ENCODE results near the gene POLR1H.
A peak's percentile ranks its signal among the peaks of the same experiment; 100 is the strongest.

POLR1H gene

DNA sequence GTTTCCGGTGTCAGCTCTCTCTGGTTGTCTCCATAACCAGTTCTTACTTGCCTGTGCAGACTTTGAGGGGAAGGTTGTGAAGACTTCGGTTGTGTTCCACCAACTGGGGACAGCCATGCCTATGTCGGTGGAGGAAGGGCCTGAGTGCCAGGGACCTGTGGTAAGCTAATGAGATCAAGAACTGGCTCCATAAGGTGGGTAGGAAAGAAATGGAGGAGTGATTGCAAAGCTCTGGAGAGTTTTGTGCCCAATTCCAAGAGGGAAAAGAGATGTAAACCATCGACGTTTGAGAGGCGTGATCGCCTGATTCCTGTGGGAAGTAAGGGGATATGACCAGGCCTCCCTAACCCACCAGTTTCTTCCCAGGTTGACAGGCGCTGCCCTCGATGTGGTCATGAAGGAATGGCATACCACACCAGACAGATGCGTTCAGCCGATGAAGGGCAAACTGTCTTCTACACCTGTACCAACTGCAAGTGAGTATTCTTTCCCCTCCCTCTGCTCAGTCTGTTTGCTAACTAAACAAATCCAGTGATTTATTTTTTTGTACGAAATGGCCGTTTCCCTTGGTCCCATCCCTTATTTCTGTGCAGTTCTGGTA, 893 bp downstream of the POLR1H start:
- Histone ChIP-seq H3K9me3 (ENCODE audit: control insufficient read depth, low read length) (no peaks in the 10 kb centered on the region), H3K4me1 (ENCODE audit: control insufficient read depth, insufficient read depth, low read length) (peaks cover 23% of the 10 kb centered on the region), H3K36me3 (ENCODE audit: control insufficient read depth, insufficient read depth, low read length, severe bottlenecking) (peaks cover 19% of the 10 kb centered on the region), H3K4me3 (ENCODE audit: low read length) (peak overlapping the region; percentile 97), H3K27me3 (replicated peaks; ENCODE audit: control insufficient read depth, insufficient read depth, low read length) (no peaks in the 10 kb centered on the region), H3K9ac (ENCODE audit: low read length) (peak overlapping the region; percentile 97)
- DNase-seq (ENCODE audit: low read depth): peak; percentile 51

DNA sequence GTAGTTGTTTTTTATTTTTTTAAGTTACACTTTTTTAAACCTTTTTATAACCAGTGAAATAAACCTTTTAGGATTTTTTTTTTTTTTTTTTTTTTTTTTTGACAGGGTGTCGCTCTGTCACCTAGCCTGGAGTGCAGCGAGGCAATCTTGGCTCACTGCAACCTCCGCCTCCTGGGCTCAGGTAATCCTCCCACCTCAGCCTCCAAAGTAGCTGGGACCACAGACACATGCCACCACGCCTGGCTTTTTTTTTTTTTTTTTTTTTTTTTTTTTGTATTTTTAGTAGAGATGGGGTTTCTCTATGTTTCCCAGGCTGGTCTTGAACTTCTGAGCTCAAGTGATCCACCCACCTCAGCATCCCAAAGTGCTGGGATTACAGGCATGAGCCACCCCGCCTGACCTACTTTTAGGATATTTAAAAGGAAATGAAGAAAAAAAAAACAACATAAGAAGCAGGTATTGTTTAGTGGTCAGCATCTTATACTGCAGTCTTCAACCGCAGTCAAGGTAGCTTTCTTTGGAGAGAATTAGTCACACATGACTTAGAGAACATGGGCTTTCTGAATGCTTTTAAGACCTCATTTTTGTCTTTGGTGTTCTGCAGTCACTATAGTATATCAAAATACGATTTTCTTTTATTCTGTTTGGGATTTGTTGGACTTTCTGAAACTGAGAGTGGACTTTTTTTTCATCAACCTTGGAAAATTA, 1.6 kb downstream of the POLR1H start:
- H3K36me3 ChIP-seq (ENCODE audit: control insufficient read depth, insufficient read depth, low read length, severe bottlenecking): peaks cover 12% of the 10 kb centered on the region
- DNase-seq (ENCODE audit: low read depth): no peak
- H3K9ac ChIP-seq (ENCODE audit: low read length): no peak overlapping the region
- H3K9me3 ChIP-seq (ENCODE audit: control insufficient read depth, low read length): no peaks in the 10 kb centered on the region
- H3K4me3 ChIP-seq (ENCODE audit: low read length): peak overlapping the region; percentile 97
- H3K4me1 ChIP-seq (ENCODE audit: control insufficient read depth, insufficient read depth, low read length): peaks cover 24% of the 10 kb centered on the region
- H3K27me3 ChIP-seq (replicated peaks; ENCODE audit: control insufficient read depth, insufficient read depth, low read length): no peaks in the 10 kb centered on the region

DNA sequence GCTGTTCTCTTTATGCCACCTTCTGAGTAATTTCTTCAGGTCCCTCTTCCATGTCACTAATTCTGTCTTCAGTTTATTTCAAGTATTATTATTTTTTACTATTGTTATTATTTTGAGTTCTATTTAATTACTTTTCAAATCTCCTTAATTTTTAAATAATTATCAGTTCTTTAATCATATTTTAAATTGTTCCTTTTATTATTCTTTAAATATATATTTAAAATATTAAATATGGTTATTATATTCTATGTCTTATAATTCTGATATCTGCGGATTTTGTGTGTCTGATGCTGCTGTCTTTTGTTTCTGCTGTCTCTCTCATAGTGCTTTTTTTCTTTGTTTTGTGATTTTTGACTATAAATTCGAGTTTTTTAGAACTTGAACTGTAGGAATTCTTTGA, 2.2 kb downstream of the POLR1H start:
- H3K27me3 ChIP-seq (replicated peaks; ENCODE audit: control insufficient read depth, insufficient read depth, low read length): no peaks in the 10 kb centered on the region
- DNase-seq (ENCODE audit: low read depth): no peak
- H3K4me1 ChIP-seq (ENCODE audit: control insufficient read depth, insufficient read depth, low read length): peaks cover 31% of the 10 kb centered on the region
- H3K36me3 ChIP-seq (ENCODE audit: control insufficient read depth, insufficient read depth, low read length, severe bottlenecking): peaks cover 5% of the 10 kb centered on the region
- no peak overlapping the region for H3K4me3 ChIP-seq (ENCODE audit: low read length)
- H3K9ac ChIP-seq (ENCODE audit: low read length): no peak overlapping the region
- H3K9me3 ChIP-seq (ENCODE audit: control insufficient read depth, low read length): no peaks in the 10 kb centered on the region

DNA sequence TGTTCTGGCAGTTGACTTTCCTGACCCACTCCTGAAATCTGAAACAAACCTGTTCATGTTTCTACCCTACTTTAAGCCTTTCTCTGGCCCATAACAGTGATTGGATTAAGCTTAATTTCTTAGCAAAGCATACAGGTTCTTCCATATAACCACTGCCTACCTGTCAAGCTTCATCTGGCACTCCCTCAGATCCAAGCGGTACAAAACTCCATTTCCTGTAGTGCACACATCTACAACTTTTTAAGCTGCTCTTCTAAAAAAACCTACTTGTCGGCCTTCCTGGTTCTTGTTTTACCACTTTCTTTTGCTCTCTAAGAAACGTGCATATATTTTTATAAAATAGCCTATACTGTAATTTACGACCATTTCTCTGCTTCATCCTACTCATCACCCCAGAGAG, 5.0 kb downstream of the POLR1H start:
- Histone ChIP-seq H3K36me3 (ENCODE audit: control insufficient read depth, insufficient read depth, low read length, severe bottlenecking) (peaks cover 15% of the 10 kb centered on the region), H3K9ac (ENCODE audit: low read length) (peak overlapping the region; percentile 91), H3K9me3 (ENCODE audit: control insufficient read depth, low read length) (no peaks in the 10 kb centered on the region), H3K27me3 (replicated peaks; ENCODE audit: control insufficient read depth, insufficient read depth, low read length) (no peaks in the 10 kb centered on the region), H3K4me1 (ENCODE audit: control insufficient read depth, insufficient read depth, low read length) (peaks cover 22% of the 10 kb centered on the region), H3K4me3 (ENCODE audit: low read length) (peak overlapping the region; percentile 91)
- no peak for DNase-seq (ENCODE audit: low read depth)

DNA sequence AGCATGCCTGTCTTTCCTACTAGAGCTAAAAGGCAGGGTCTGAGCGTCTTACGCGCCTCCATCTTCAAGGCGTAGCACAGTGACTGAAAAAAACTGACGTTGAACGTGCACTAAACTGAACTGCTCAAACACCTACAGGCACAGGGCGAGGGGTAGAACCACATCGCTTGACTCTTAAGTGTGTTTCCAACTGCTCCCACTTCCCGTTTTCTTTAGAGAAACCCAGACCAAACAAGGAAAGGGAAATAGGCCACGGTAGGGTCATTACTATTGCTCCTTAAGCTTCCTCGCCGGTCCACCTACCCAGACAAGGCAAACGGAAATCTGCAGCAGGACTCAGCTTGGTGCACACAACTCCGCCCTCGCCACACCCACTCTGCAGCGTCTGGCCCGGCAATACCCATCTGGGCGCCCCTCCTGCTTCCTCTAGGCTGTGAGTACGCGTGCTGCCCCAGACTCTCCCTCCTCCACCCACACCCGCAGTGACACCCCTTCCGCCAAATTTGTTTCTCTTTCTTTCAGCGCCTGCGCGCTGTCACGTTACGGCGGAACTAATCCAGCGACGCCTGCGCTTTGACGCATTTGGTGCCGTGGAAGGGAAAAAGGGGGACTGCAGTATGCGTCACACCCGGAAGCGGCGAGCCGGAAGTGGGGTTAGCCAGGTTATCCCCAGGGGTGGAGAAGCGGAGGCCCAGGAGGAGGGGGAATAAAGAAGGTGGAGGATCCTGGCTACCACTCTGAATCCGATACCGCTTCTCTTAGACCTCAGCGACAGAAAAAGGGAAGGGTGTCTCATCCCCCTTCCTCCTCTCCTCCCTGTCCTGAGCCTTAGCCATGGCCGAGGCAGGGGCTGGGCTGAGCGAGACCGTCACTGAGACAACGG, 5.8 kb downstream of the POLR1H start, which contains the start of gene PPP1R11:
Gene PPP1R11, plus strand, starts transcription at position 622 of the 883 bp plus-strand sequence. Its CDS starts 213 bp downstream, at position 835.
- no peaks in the 10 kb centered on the region for H3K9me3 ChIP-seq (ENCODE audit: control insufficient read depth, low read length)
- H3K4me3 ChIP-seq (ENCODE audit: low read length): peak within 1 kb of the TSS; percentile 91
- H3K9ac ChIP-seq (ENCODE audit: low read length): peak within 1 kb of the TSS; percentile 91
- peaks cover 24% of the 10 kb centered on the region for H3K4me1 ChIP-seq (ENCODE audit: control insufficient read depth, insufficient read depth, low read length)
- peak; percentile 99 for DNase-seq (ENCODE audit: low read depth)
- H3K27me3 ChIP-seq (replicated peaks; ENCODE audit: control insufficient read depth, insufficient read depth, low read length): peaks cover 4% of the 10 kb centered on the region
- peaks cover 15% of the 10 kb centered on the region for H3K36me3 ChIP-seq (ENCODE audit: control insufficient read depth, insufficient read depth, low read length, severe bottlenecking)

DNA sequence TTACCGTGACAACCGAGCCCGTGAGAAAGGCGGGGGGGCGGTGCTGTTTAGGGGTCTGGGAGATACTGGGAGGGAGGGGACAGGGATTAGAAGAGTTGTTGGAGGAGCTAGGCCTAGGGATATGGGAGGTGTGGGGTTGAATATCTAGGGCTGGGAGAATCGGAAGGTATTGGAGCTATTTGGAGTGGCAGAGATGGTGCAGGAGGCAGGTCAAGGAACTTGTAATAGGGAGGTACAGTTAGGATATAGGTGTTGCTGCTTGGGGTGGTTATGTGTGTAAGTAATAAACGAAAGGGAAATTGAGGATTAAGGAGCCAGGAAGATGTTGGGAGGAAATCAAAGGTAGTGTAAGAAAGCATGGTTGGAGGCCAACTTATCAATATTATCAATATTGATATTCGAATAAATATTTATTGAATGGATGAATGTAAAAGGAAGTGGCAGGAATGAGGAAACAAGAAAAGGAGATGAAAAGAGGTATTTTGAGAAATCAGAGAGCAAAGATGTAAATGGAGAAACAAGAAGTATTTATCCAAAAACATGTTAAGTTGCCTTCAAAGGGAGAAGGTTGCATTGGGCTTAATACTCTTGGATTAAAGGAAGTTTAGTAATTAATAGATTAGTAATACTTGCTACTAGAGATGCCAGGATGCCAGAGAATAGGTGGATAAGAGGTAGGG, 6.5 kb downstream of the POLR1H start:
- DNase-seq (ENCODE audit: low read depth): peak; percentile 91
- Histone ChIP-seq H3K9ac (ENCODE audit: low read length) (peak overlapping the region; percentile 91), H3K36me3 (ENCODE audit: control insufficient read depth, insufficient read depth, low read length, severe bottlenecking) (peaks cover 15% of the 10 kb centered on the region), H3K4me3 (ENCODE audit: low read length) (peak overlapping the region; percentile 91), H3K9me3 (ENCODE audit: control insufficient read depth, low read length) (peaks cover 3% of the 10 kb centered on the region), H3K27me3 (replicated peaks; ENCODE audit: control insufficient read depth, insufficient read depth, low read length) (peaks cover 12% of the 10 kb centered on the region), H3K4me1 (ENCODE audit: control insufficient read depth, insufficient read depth, low read length) (peaks cover 19% of the 10 kb centered on the region)

DNA sequence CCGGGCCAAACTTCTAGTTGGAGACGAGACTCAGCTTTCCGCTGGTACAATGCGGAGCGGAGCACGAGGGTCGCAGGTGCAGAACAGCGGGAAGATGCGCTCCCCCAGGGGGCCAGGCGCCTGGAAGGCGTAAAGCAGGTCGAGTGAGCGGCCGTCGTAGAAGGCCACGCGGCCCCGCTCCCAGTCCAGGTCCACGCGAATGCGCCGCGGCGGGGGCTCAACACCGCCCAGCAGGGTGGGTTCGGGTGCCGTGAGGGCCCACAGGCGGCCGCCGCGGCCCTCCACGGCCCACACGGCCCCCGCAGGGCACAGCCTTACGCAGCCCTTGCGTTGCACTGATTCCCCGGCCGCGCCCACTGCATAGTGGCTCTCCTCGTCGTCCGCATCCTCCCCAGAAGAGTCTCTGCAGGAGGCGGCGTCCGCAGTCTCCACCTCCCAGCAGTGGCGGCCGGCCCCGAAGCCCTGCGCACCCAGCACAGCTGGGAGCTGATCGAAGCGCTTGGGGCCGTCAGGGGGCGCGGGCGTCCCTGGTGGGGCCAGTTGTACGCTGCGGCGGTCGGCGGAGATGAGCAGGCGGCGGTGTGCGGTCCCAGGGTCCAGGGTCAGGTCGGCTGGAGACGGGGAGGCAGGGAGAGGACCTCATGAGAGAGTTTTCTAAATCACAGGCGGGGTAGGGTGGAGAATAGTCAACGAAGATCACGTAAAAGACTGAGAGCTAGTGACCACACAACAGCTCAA, 10.2 kb downstream of the POLR1H start:
- Histone ChIP-seq H3K36me3 (ENCODE audit: control insufficient read depth, insufficient read depth, low read length, severe bottlenecking) (peaks cover 10% of the 10 kb centered on the region), H3K4me1 (ENCODE audit: control insufficient read depth, insufficient read depth, low read length) (peaks cover 29% of the 10 kb centered on the region), H3K9me3 (ENCODE audit: control insufficient read depth, low read length) (peaks cover 3% of the 10 kb centered on the region), H3K9ac (ENCODE audit: low read length) (peak overlapping the region; percentile 35), H3K4me3 (ENCODE audit: low read length) (peak overlapping the region; percentile 58), H3K27me3 (replicated peaks; ENCODE audit: control insufficient read depth, insufficient read depth, low read length) (peaks cover 42% of the 10 kb centered on the region)
- DNase-seq (ENCODE audit: low read depth): no peak

DNA sequence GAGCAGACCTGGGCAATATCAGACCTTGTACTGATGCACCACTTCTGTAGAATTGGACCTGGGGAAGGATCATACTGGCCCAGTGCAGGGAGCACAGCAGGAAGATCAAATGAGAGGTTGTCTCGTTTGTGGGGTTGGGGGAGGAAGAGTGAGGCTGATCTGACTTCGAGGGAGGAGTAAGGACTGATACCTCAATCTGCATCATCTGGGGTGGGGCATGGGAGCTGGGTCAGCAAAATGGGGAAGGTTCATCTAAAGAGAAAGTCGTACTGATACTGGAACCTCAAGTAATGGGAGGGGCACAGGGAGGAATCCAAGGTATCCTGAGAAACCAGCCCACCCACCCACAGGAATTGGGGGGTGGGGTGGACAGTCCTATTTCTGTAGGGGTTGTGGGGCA, 10.8 kb downstream of the POLR1H start:
- no peak overlapping the region for H3K9ac ChIP-seq (ENCODE audit: low read length)
- H3K4me3 ChIP-seq (ENCODE audit: low read length): peak overlapping the region; percentile 58
- H3K36me3 ChIP-seq (ENCODE audit: control insufficient read depth, insufficient read depth, low read length, severe bottlenecking): peaks cover 10% of the 10 kb centered on the region
- peaks cover 28% of the 10 kb centered on the region for H3K4me1 ChIP-seq (ENCODE audit: control insufficient read depth, insufficient read depth, low read length)
- peaks cover 3% of the 10 kb centered on the region for H3K9me3 ChIP-seq (ENCODE audit: control insufficient read depth, low read length)
- peaks cover 46% of the 10 kb centered on the region for H3K27me3 ChIP-seq (replicated peaks; ENCODE audit: control insufficient read depth, insufficient read depth, low read length)
- DNase-seq (ENCODE audit: low read depth): no peak

DNA sequence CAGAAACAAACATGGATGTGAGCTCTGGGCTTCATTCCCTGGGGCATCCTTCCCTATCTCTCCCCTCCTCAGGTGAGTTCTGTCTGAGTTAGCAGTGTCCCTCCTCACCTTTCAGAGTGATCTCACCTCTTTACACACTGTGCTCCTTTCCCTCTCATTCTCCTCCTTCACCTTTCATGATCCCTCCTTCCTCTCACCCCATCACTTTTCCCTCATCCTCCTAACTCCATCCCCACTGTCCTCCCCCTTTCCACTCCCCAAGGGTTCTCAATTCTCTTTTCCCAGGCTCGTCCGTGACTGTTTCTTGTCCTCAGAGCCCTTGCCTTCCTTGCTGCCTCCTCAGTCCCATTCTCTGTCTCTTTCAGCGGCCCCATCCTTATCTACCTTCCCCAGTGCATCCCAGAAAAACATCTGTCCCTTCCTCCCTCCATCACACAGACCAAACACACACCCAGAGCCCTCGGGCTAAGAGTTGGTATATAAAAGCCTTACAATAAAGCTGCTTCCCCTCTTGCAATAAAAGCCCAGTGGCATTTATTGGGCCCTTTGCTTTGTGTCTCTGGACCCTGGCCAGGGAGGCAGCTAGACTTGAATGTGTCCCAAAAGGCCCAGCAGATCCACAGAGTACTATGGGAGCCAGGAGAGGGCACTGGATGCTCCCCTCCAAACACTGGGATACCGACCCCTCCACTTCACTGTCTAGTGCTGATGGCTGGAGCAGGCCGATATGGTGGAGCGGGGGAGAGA, 12.6 kb downstream of the POLR1H start:
- H3K9ac ChIP-seq (ENCODE audit: low read length): no peak overlapping the region
- H3K36me3 ChIP-seq (ENCODE audit: control insufficient read depth, insufficient read depth, low read length, severe bottlenecking): peaks cover 10% of the 10 kb centered on the region
- DNase-seq (ENCODE audit: low read depth): no peak
- no peak overlapping the region for H3K4me3 ChIP-seq (ENCODE audit: low read length)
- peaks cover 59% of the 10 kb centered on the region for H3K27me3 ChIP-seq (replicated peaks; ENCODE audit: control insufficient read depth, insufficient read depth, low read length)
- peaks cover 20% of the 10 kb centered on the region for H3K4me1 ChIP-seq (ENCODE audit: control insufficient read depth, insufficient read depth, low read length)
- peaks cover 3% of the 10 kb centered on the region for H3K9me3 ChIP-seq (ENCODE audit: control insufficient read depth, low read length)

Data from adipocyte (in vitro differentiated cells).